A673 (cell line): ENCODE results near the gene PRSS53. TPM values are rescaled to one million over a fixed set of nuclear protein-coding genes. Genes with fewer than 3 reads are reported as not detected.

Source experiments
- BruUV-seq: library from RNA; stranded (reverse); fragments of 400-500 nt; replicated peaks from 2 replicates; lab custom pipeline; 2021; lab: Mats Ljungman, UMichigan
- CTCF ChIA-PET: fragments of 300-600 bp; sonication (Branson Sonifier 250); formaldehyde crosslinking; loops from one replicate; lab custom pipeline; 2022; ENCODE audit warnings: antibody characterized with exemption; lab: Charles Lee
- POLR2A ChIA-PET: fragments of 300-600 bp; sonication (Branson Sonifier 250); formaldehyde crosslinking; loops from one replicate; lab custom pipeline; 2022; ENCODE audit warnings: antibody characterized with exemption; ENCODE audit not compliant: low non-redundant PET; lab: Charles Lee
- DNase-seq: peaks from one replicate; pipeline ENCODE4 v3.0.0-alpha.2; 2015; ENCODE audit warnings: low spot score
- H3K27ac ChIP-seq: fragments of 200-600 bp; sonication (generic); 2 replicates; pipeline ENCODE4 v1.5.1; 2016; ENCODE audit warnings: mixed run types, low read depth, mild to moderate bottlenecking, mixed read lengths, antibody characterized with exemption, low read length; ENCODE audit not compliant: poor library complexity, severe bottlenecking
- H3K27me3 ChIP-seq: fragments of 200-600 bp; sonication (generic); replicated peaks from 2 replicates; pipeline ENCODE4 v1.6.1; 2017; ENCODE audit warnings: mixed run types, low read depth, mild to moderate bottlenecking, mixed read lengths, antibody characterized with exemption, low read length; ENCODE audit not compliant: insufficient read depth, poor library complexity
- H3K36me3 ChIP-seq: fragments of 200-600 bp; sonication (generic); 2 replicates; pipeline ENCODE4 v1.6.1; 2016; ENCODE audit warnings: mixed run types, mild to moderate bottlenecking, mixed read lengths, antibody characterized with exemption, low read length; ENCODE audit not compliant: insufficient read depth, poor library complexity, severe bottlenecking
- H3K4me1 ChIP-seq: fragments of 200-600 bp; sonication (generic); 2 replicates; pipeline ENCODE4 v1.6.1; 2017; ENCODE audit warnings: mixed run types, mild to moderate bottlenecking, mixed read lengths, antibody characterized with exemption, low read length; ENCODE audit not compliant: insufficient read depth, poor library complexity, severe bottlenecking
- H3K4me3 ChIP-seq: fragments of 200-600 bp; sonication (generic); 2 replicates; pipeline ENCODE4 v1.5.1; 2016; ENCODE audit warnings: low read depth, mixed run types, mild to moderate bottlenecking, mixed read lengths, low read length; ENCODE audit not compliant: poor library complexity, severe bottlenecking
- H3K9me3 ChIP-seq: fragments of 200-600 bp; sonication (generic); 2 replicates; pipeline ENCODE4 v1.6.1; 2016; ENCODE audit warnings: mixed run types, low read depth, mild to moderate bottlenecking, mixed read lengths, antibody characterized with exemption, low read length; ENCODE audit not compliant: poor library complexity, severe bottlenecking
- CTCF ChIP-seq: fragments of 300-800, 200-600 bp; sonication (generic); conservative IDR thresholded peaks from 2 replicates; pipeline ENCODE4 v1.5.1; 2017; ENCODE audit warnings: low read depth, mild to moderate bottlenecking, antibody characterized with exemption, low read length, moderate library complexity, mixed read lengths
- EZH2 ChIP-seq: fragments of 200-600 bp; sonication (generic); IDR thresholded peaks from 2 replicates; pipeline ENCODE4 v1.6.1; 2017; ENCODE audit warnings: borderline replicate concordance, low read depth, mild to moderate bottlenecking, mixed read lengths, antibody characterized with exemption, low read length; ENCODE audit not compliant: poor library complexity, severe bottlenecking
- intact Hi-C: fragments of 100-400 bp; cut with micrococcal nuclease; formaldehyde crosslinking; loops from one replicate; pipeline ENCODE4 v1.10.0; 2022; ENCODE audit not compliant: unreplicated experiment
- total RNA-seq: library from RNA; stranded (reverse); gene quantifications from 2 replicates; pipeline ENCODE4 v1.2.3, GENCODE V29; 2021

The PRSS53 gene
- total RNA-seq, 1 experiment from 2014 or later, result 3.1 TPM

- Histone ChIP-seq H3K36me3 (peaks cover 23% of the 10 kb centered on the region), H3K9me3 (no peaks in the 10 kb centered on the region), H3K4me1 (no peaks in the 10 kb centered on the region), H3K27me3 (no peaks in the 10 kb centered on the region), H3K27ac (no peak overlapping the region), H3K4me3 (no peak overlapping the region)
- ChIA-PET POLR2A (no interaction called here), CTCF (no interaction called here)
- BruUV-seq, result no TSS peak
- TF ChIP-seq EZH2, result no peak
- no peak for TF ChIP-seq CTCF
- intact Hi-C loops, result loop anchor here (10.0 kb wide), 1 partner anchor 790 kb away; the partner anchor contains the start of gene ZNF267
- no peak for DNase-seq
Measured at GRCh38 chr16:31084584-31085302, 4.0 kb downstream of the PRSS53 start.

GRCh38 chr16:31083981-31084380, 4.8 kb downstream of the PRSS53 start:
- POLR2A ChIA-PET, result no interaction called here
- Histone ChIP-seq H3K27ac (no peak overlapping the region), H3K9me3 (no peaks in the 10 kb centered on the region), H3K4me1 (no peaks in the 10 kb centered on the region), H3K36me3 (peaks cover 27% of the 10 kb centered on the region), H3K27me3 (no peaks in the 10 kb centered on the region), H3K4me3 (no peak overlapping the region)
- TF ChIP-seq EZH2, result no peak
- no peak for TF ChIP-seq CTCF
- intact Hi-C loops, result loop anchor here (10.0 kb wide), 1 partner anchor 791 kb away; the partner anchor contains the start of gene ZNF267
- CTCF ChIA-PET, result no interaction called here
- DNase-seq, result no peak
- BruUV-seq, result no TSS peak

- Histone ChIP-seq H3K4me3 (no peak overlapping the region), H3K4me1 (no peaks in the 10 kb centered on the region), H3K27me3 (no peaks in the 10 kb centered on the region), H3K36me3 (peaks cover 31% of the 10 kb centered on the region), H3K27ac (no peak overlapping the region), H3K9me3 (no peaks in the 10 kb centered on the region)
- POLR2A ChIA-PET, result interaction anchor here (0.6 kb wide), 1 partner anchor 18 kb away, joined by 4 read pairs; no protein-coding TSS in a partner anchor
- no peak for DNase-seq
- intact Hi-C loops, result loop anchor here (10.0 kb wide), 1 partner anchor 791 kb away; the partner anchor contains the start of gene ZNF267
- no TSS peak for BruUV-seq
- no peak for TF ChIP-seq EZH2
- TF ChIP-seq CTCF, result no peak
- CTCF ChIA-PET, result no interaction called here
Measured at GRCh38 chr16:31083556-31083955, 5.2 kb downstream of the PRSS53 start.
